Measurements from ENCODE around the gene CFAP74.
A peak's percentile ranks its signal among the peaks of the same experiment; 100 is the strongest.

The CFAP74 gene

GRCh38 chr1:2020310-2020655 lies 16.7 kb upstream of the CFAP74 start:
- no peak for DNase-seq

GRCh38 chr1:2019571-2020309 lies 16.2 kb upstream of the CFAP74 start:
- no peak for DNase-seq

- DNase-seq = peak in 2 of 4 experiments; percentile 17 to 38
These were observed 15.6 kb upstream of the CFAP74 start, which contains the start of gene GABRD for GRCh38 chr1:2019172-2019543. GABRD (plus strand) TSS chr1:2019345; CDS start chr1:2019424, 79 bp downstream.

- no peak for DNase-seq
These were observed 14.9 kb upstream of the CFAP74 start for GRCh38 chr1:2018217-2019171.

GRCh38 chr1:2016123-2016522 lies 12.5 kb upstream of the CFAP74 start:
- no peak for DNase-seq

GRCh38 chr1:2014741-2015735 lies 11.5 kb upstream of the CFAP74 start:
- no peak for DNase-seq

- DNase-seq = no peak
These were observed 10.6 kb upstream of the CFAP74 start for GRCh38 chr1:2014181-2014580.

GRCh38 chr1:2009101-2010053 lies 5.8 kb upstream of the CFAP74 start:
- no peak for DNase-seq

GRCh38 chr1:2004856-2005255 lies 1.3 kb upstream of the CFAP74 start:
- no peak for DNase-seq

- DNase-seq = no peak
These were observed 1.7 kb downstream of the CFAP74 start for GRCh38 chr1:2001773-2002411.

GRCh38 chr1:2000850-2001249 lies 2.7 kb downstream of the CFAP74 start:
- no peak for DNase-seq

- no peak for DNase-seq
These were observed 3.2 kb downstream of the CFAP74 start for GRCh38 chr1:2000432-2000831.

- DNase-seq = no peak
These were observed 6.0 kb downstream of the CFAP74 start for GRCh38 chr1:1997576-1997975.

- DNase-seq = peak; percentile 73 to 90 (median 81)
These were observed 7.4 kb downstream of the CFAP74 start for GRCh38 chr1:1996207-1996651.

GRCh38 chr1:1994536-1994935 lies 9.1 kb downstream of the CFAP74 start:
- DNase-seq = no peak

- no peak for DNase-seq
These were observed 13.4 kb downstream of the CFAP74 start for GRCh38 chr1:1990222-1990621.

- DNase-seq = no peak
These were observed 13.8 kb downstream of the CFAP74 start for GRCh38 chr1:1989789-1990188.

- DNase-seq = no peak
These were observed 14.5 kb downstream of the CFAP74 start for GRCh38 chr1:1989102-1989542.

- no peak for DNase-seq
These were observed 15.3 kb downstream of the CFAP74 start for GRCh38 chr1:1988061-1988945.

GRCh38 chr1:1987142-1987510 lies 16.5 kb downstream of the CFAP74 start:
- DNase-seq = no peak

Data from suppressor macrophage (primary cell).